GM21423 (cell line): ENCODE measurements around the gene IMMP2L.
"Not testable (repeated sequence)": the region's sequence is repeated elsewhere in the genome, so short reads cannot be mapped to it uniquely, and the experiment has no call there.

Experiments used
- ATAC-seq: cut with Tn5 transposase; IDR thresholded peaks from one replicate; pipeline ENCODE4 v1.9.1; 2021; ENCODE audit warnings: mild to moderate bottlenecking, moderate library complexity; ENCODE audit not compliant: unreplicated experiment

Gene IMMP2L

GRCh38 chr7:111510584-111511378, 51.5 kb downstream of the IMMP2L start:
- no peak for ATAC-seq

GRCh38 chr7:111510062-111510461, 52.2 kb downstream of the IMMP2L start:
- ATAC-seq, result no peak

- ATAC-seq, result no peak
Observed at GRCh38 chr7:111509288-111509687, 53.0 kb downstream of the IMMP2L start.

- no peak for ATAC-seq
Observed at GRCh38 chr7:111508387-111508786, 53.9 kb downstream of the IMMP2L start.

- ATAC-seq, result not testable (repeated sequence)
Observed at GRCh38 chr7:111505422-111505821, 56.9 kb downstream of the IMMP2L start.

- not testable (repeated sequence) for ATAC-seq
Observed at GRCh38 chr7:111501799-111502198, 60.5 kb downstream of the IMMP2L start.

GRCh38 chr7:111499027-111499426, 63.3 kb downstream of the IMMP2L start:
- ATAC-seq, result no peak

- no peak for ATAC-seq
Observed at GRCh38 chr7:111498391-111499007, 63.8 kb downstream of the IMMP2L start.

GRCh38 chr7:111495173-111495810, 67.0 kb downstream of the IMMP2L start:
- no peak for ATAC-seq

- no peak for ATAC-seq
Observed at GRCh38 chr7:111492234-111492633, 70.1 kb downstream of the IMMP2L start.

GRCh38 chr7:111486472-111487142, 75.7 kb downstream of the IMMP2L start:
- ATAC-seq, result peak; percentile 70

- ATAC-seq, result no peak
Observed at GRCh38 chr7:111485701-111486380, 76.5 kb downstream of the IMMP2L start.

- no peak for ATAC-seq
Observed at GRCh38 chr7:111483078-111483477, 79.2 kb downstream of the IMMP2L start.

GRCh38 chr7:111477462-111478225, 84.6 kb downstream of the IMMP2L start:
- ATAC-seq, result no peak

- ATAC-seq, result no peak
Observed at GRCh38 chr7:111476586-111477293, 85.6 kb downstream of the IMMP2L start.

- ATAC-seq, result no peak
Observed at GRCh38 chr7:111475959-111476358, 86.3 kb downstream of the IMMP2L start.

GRCh38 chr7:111475419-111475748, 86.9 kb downstream of the IMMP2L start:
- no peak for ATAC-seq

- no peak for ATAC-seq
Observed at GRCh38 chr7:111474723-111475418, 87.4 kb downstream of the IMMP2L start.
